ENCODE measurements around the gene TBRG1. TPM values are rescaled to one million over a fixed set of nuclear protein-coding genes. Genes with fewer than 3 reads are reported as not detected.

The TBRG1 gene
- polyA plus RNA-seq, 3 donors, result 39.7 to 84.7 (median 43.5) TPM

DNA sequence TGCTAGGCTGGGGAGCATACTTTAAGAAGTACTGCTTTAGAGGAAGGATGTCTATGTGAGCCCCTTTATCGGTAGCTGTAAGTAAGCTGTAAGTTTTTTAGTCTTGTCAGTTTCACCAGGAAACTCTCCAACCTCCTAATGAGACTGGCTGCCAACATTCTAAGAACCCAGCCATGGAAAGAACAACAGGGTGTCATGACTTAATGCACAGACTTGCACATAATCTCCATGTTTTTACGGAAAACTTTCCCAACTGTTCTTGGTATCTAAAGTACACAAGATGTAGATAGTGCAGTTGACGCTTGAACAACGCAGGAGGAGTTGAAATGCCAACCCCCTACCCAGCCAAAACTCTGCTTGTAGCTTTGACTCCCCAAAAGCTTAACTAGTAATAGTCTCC is 43.9 kb upstream of the TBRG1 start:
- Histone ChIP-seq H4K20me1 (ENCODE audit: insufficient read depth, low read length) (no peaks in the 10 kb centered on the region), H2AFZ (ENCODE audit: insufficient read depth, low read depth, low read length, poor library complexity, severe bottlenecking) (no peak overlapping the region), H3K9me3 (replicated peaks in 1 of 2; ENCODE audit: control insufficient read depth in 1 of 2, insufficient read depth in 1 of 2, low read length in 2 of 2) (no peaks in the 10 kb centered on the region), H3K27me3 (ENCODE audit: control insufficient read depth in 2 of 2, insufficient read depth in 2 of 2, low read length in 2 of 2) (no peaks in the 10 kb centered on the region), H3K79me2 (ENCODE audit: insufficient read depth, low read length) (no peaks in the 10 kb centered on the region), H3K36me3 (replicated peaks in 1 of 2; ENCODE audit: control insufficient read depth in 1 of 2, insufficient read depth in 2 of 2, low read length in 2 of 2) (no peaks in the 10 kb centered on the region), H3K4me1 (ENCODE audit: control insufficient read depth in 1 of 2, insufficient read depth in 2 of 2, low read length in 2 of 2) (no peaks in the 10 kb centered on the region), H3K27ac (ENCODE audit: low read depth in 1 of 2, low read length in 2 of 2) (no peak overlapping the region), H3K4me2 (replicated peaks; ENCODE audit: extremely low read depth, low read length, poor library complexity, severe bottlenecking) (no peak overlapping the region), H3K9ac (ENCODE audit: insufficient read depth, low read length, poor library complexity, severe bottlenecking) (no peak overlapping the region), H3K4me3 (replicated peaks in 1 of 3; ENCODE audit: low read depth in 2 of 3, low read length in 3 of 3) (no peak overlapping the region)
- TF ChIP-seq, protein P1, sequence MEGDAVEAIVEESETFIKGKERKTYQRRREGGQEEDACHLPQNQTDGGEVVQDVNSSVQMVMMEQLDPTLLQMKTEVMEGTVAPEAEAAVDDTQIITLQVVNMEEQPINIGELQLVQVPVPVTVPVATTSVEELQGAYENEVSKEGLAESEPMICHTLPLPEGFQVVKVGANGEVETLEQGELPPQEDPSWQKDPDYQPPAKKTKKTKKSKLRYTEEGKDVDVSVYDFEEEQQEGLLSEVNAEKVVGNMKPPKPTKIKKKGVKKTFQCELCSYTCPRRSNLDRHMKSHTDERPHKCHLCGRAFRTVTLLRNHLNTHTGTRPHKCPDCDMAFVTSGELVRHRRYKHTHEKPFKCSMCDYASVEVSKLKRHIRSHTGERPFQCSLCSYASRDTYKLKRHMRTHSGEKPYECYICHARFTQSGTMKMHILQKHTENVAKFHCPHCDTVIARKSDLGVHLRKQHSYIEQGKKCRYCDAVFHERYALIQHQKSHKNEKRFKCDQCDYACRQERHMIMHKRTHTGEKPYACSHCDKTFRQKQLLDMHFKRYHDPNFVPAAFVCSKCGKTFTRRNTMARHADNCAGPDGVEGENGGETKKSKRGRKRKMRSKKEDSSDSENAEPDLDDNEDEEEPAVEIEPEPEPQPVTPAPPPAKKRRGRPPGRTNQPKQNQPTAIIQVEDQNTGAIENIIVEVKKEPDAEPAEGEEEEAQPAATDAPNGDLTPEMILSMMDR (IDR thresholded peaks at IDR 0.05), result no peak
- Mint-ChIP-seq H3K27me3 (ENCODE audit: low read depth in 3 of 3) (peaks cover 2 to 4% (median 4%) of the 10 kb centered on the region in 3 donors), H3K4me3 (no peak overlapping the region), H3K36me3 (no peaks in the 10 kb centered on the region), H3K27ac (no peak overlapping the region), H3K4me1 (no peaks in the 10 kb centered on the region), H3K9me3 (peaks cover 0 to 3% (median 0%) of the 10 kb centered on the region in 7 donors)
- intact Hi-C loops (cut with micrococcal nuclease), result no loop called here
- no peak for DNase-seq
- WGBS (ENCODE audit: insufficient coverage), result no CpG with 5 or more reads among the region's 4 CpGs

DNA sequence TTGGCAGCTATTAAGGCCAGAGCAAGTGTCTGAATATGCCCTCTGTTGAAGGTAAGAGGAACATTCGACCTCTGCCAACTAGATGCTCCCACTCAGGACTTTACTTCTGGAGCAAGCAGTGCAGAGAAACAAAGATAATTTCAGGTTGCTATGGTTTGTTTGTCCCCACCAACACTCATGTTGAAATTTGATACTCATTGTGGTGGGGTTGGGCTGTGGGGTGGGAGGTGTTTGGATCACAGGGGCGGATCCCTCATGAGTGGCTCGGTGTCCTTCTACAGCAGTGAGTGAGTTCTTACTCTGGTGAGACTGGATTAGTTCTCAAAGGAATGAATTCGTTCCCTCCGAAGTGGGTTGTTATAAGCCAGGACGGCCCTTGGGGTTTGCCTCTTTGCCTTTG is 40.8 kb upstream of the TBRG1 start:
- no peak overlapping the region for H3K4me3 Mint-ChIP-seq
- Histone ChIP-seq H3K9ac (ENCODE audit: insufficient read depth, low read length, poor library complexity, severe bottlenecking) (no peak overlapping the region), H3K27ac (ENCODE audit: low read depth in 1 of 2, low read length in 2 of 2) (no peak overlapping the region), H3K4me2 (replicated peaks; ENCODE audit: extremely low read depth, low read length, poor library complexity, severe bottlenecking) (no peak overlapping the region), H2AFZ (ENCODE audit: insufficient read depth, low read depth, low read length, poor library complexity, severe bottlenecking) (no peak overlapping the region), H4K20me1 (ENCODE audit: insufficient read depth, low read length) (no peaks in the 10 kb centered on the region), H3K79me2 (ENCODE audit: insufficient read depth, low read length) (no peaks in the 10 kb centered on the region), H3K27me3 (ENCODE audit: control insufficient read depth in 2 of 2, insufficient read depth in 2 of 2, low read length in 2 of 2) (no peaks in the 10 kb centered on the region), H3K4me3 (replicated peaks in 1 of 3; ENCODE audit: low read depth in 2 of 3, low read length in 3 of 3) (no peak overlapping the region), H3K36me3 (replicated peaks in 1 of 2; ENCODE audit: control insufficient read depth in 1 of 2, insufficient read depth in 2 of 2, low read length in 2 of 2) (no peaks in the 10 kb centered on the region), H3K4me1 (ENCODE audit: control insufficient read depth in 1 of 2, insufficient read depth in 2 of 2, low read length in 2 of 2) (no peaks in the 10 kb centered on the region), H3K9me3 (replicated peaks in 1 of 2; ENCODE audit: control insufficient read depth in 1 of 2, insufficient read depth in 1 of 2, low read length in 2 of 2) (no peaks in the 10 kb centered on the region)
- H3K4me1 Mint-ChIP-seq, result no peaks in the 10 kb centered on the region
- H3K36me3 Mint-ChIP-seq, result no peaks in the 10 kb centered on the region
- intact Hi-C loops (cut with micrococcal nuclease), result loop anchor here (10.0 kb wide), 2 partner anchors 157 to 507 kb away; partner anchors contain the start of gene OR8B4 (in 1 of the 2)
- peaks cover 2 to 4% (median 3%) of the 10 kb centered on the region in 3 donors for H3K27me3 Mint-ChIP-seq (ENCODE audit: low read depth in 3 of 3)
- H3K9me3 Mint-ChIP-seq, result no peaks in the 10 kb centered on the region
- TF ChIP-seq, protein P1 (IDR thresholded peaks at IDR 0.05), result no peak
- 96% methylated on average over 3 of the region's 6 CpGs for WGBS (ENCODE audit: insufficient coverage)
- DNase-seq, result no peak
- no peak overlapping the region for H3K27ac Mint-ChIP-seq
